ENCODE results near the gene GPC6.

DNA sequence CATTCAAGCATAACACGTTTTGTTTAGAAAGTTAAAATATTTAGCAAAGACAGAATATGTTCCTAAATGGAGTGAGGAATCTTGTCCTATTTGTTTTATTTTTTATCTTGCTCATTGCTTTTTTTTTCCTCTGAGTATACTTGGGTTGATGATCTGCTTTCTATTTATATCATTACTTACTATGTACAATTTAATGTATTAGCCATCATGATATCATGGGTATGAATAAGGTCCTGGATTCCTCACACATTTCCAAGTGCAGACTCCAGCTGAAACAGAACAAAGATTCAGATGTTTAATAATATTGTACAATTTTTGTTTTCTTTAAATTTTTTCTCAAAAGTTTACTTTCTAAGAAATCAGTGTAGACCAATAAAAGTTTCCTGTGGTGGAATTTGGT is 388.2 kb downstream of the GPC6 start:
- TF ChIP-seq, protein P1, sequence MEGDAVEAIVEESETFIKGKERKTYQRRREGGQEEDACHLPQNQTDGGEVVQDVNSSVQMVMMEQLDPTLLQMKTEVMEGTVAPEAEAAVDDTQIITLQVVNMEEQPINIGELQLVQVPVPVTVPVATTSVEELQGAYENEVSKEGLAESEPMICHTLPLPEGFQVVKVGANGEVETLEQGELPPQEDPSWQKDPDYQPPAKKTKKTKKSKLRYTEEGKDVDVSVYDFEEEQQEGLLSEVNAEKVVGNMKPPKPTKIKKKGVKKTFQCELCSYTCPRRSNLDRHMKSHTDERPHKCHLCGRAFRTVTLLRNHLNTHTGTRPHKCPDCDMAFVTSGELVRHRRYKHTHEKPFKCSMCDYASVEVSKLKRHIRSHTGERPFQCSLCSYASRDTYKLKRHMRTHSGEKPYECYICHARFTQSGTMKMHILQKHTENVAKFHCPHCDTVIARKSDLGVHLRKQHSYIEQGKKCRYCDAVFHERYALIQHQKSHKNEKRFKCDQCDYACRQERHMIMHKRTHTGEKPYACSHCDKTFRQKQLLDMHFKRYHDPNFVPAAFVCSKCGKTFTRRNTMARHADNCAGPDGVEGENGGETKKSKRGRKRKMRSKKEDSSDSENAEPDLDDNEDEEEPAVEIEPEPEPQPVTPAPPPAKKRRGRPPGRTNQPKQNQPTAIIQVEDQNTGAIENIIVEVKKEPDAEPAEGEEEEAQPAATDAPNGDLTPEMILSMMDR (optimal IDR thresholded peaks at IDR 0.05 in 1 of 3, IDR thresholded peaks at IDR 0.05 in 1 of 3, conservative IDR thresholded peaks at IDR 0.05 in 1 of 3; ENCODE audit: extremely low read depth in 1 of 3, insufficient read depth in 2 of 3, low read length in 3 of 3), result no peak
- TF ChIP-seq EZH2 (IDR thresholded peaks at IDR 0.05; ENCODE audit: low read length), result no peak

Measured in keratinocyte (primary cell).